Hematopoietic multipotent progenitor cell treated with erythropoietin and hydrocortisone succinate and interleukin-3 and kit ligand, for 6 days (in vitro differentiated cells): ENCODE results near the gene OS9.

ENCODE experiments used
- DNase-seq: peaks from one replicate; pipeline ENCODE4 v3.0.0-alpha.2; 2015

OS9 gene

GRCh38 chr12:57754411-57755193, 60.7 kb downstream of the OS9 start, which contains the start of gene MARCHF9:
Gene MARCHF9, plus strand, starts transcription at chr12:57755103. Its CDS starts 426 bp downstream, at chr12:57755529.
- peak; percentile 74 for DNase-seq

GRCh38 chr12:57755194-57755453, 61.2 kb downstream of the OS9 start:
- DNase-seq = no peak

- peak; percentile 36 for DNase-seq
Measured at GRCh38 chr12:57755454-57756372, 61.8 kb downstream of the OS9 start.

- peak; percentile 87 for DNase-seq
Measured at GRCh38 chr12:57756406-57757341, 62.7 kb downstream of the OS9 start.

- no peak for DNase-seq
Measured at GRCh38 chr12:57757771-57758170, 63.8 kb downstream of the OS9 start.

- no peak for DNase-seq
Measured at GRCh38 chr12:57758552-57759359, 64.8 kb downstream of the OS9 start.

GRCh38 chr12:57759360-57759980, 65.5 kb downstream of the OS9 start:
- peak; percentile 74 for DNase-seq

- DNase-seq = no peak
Measured at GRCh38 chr12:57760347-57760982, 66.5 kb downstream of the OS9 start.

- no peak for DNase-seq
Measured at GRCh38 chr12:57761391-57761998, 67.6 kb downstream of the OS9 start.

- no peak for DNase-seq
Measured at GRCh38 chr12:57762463-57762862, 68.5 kb downstream of the OS9 start.

GRCh38 chr12:57763881-57764661, 70.1 kb downstream of the OS9 start:
- DNase-seq = no peak

GRCh38 chr12:57764662-57765002, 70.7 kb downstream of the OS9 start:
- DNase-seq = no peak

GRCh38 chr12:57765003-57765697, 71.2 kb downstream of the OS9 start:
- DNase-seq = peak; percentile 66

- DNase-seq = no peak
Measured at GRCh38 chr12:57765698-57766463, 71.9 kb downstream of the OS9 start.

- DNase-seq = peak; percentile 55
Measured at GRCh38 chr12:57766464-57767304, 72.8 kb downstream of the OS9 start, which contains the start of gene CYP27B1. Gene CYP27B1, minus strand, starts transcription at chr12:57767078. Its CDS starts 37 bp downstream, at chr12:57767041.

- DNase-seq = no peak
Measured at GRCh38 chr12:57767305-57767698, 73.4 kb downstream of the OS9 start.

- DNase-seq = no peak
Measured at GRCh38 chr12:57767876-57768275, 73.9 kb downstream of the OS9 start.
